Endothelial cell of umbilical vein (primary cell): ENCODE measurements around the gene IYD. TPM values are rescaled to one million over a fixed set of nuclear protein-coding genes. Genes with fewer than 3 reads are reported as not detected.

Experiments
- BruUV-seq: library from RNA; stranded (reverse); fragments of 400-500 nt; replicated peaks from 2 replicates; lab custom pipeline; 2021; lab: Mats Ljungman, UMichigan
- CTCF ChIA-PET: fragments of 300-600, 350-600 bp; sonication (Branson Sonifier 250); formaldehyde crosslinking; loops from one replicate; lab custom pipeline; 2021; ENCODE audit warnings: antibody characterized with exemption, inconsistent platforms; lab: Charles Lee
- POLR2A ChIA-PET: fragments of 300-600, 350-600 bp; sonication (Branson Sonifier 250); formaldehyde crosslinking; loops from one replicate; lab custom pipeline; 2021; ENCODE audit warnings: antibody characterized with exemption, inconsistent platforms; lab: Charles Lee
- DNase-seq: peaks from one replicate; pipeline ENCODE4 v3.0.0-alpha.2; 2011; ENCODE audit warnings: low read depth, low spot score
- FAIRE-seq: peaks from 2 replicates; lab custom pipeline; 2011; peaks lifted over from hg19 to GRCh38; lab: Jason Lieb, UNC
- H2AFZ ChIP-seq: 2 replicates; pipeline ENCODE4 v1.6.0; 2012; ENCODE audit warnings: low read depth, low read length, control low read depth, inconsistent platforms
- H3K27ac ChIP-seq: 2 replicates; pipeline ENCODE4 v1.5.1; 2011; ENCODE audit warnings: low read depth, mild to moderate bottlenecking, control low read depth, low read length, moderate library complexity; ENCODE audit not compliant: insufficient read depth
- H3K27me3 ChIP-seq, 2 experiments: 2 replicates each; pipeline versions ENCODE4 v1.6.0 to v1.6.1; 2011; ENCODE audit warnings: low read length in 2 of 2, mixed read lengths in 1 of 2; ENCODE audit not compliant: control insufficient read depth in 2 of 2, insufficient read depth in 2 of 2
- H3K36me3 ChIP-seq, 2 experiments: 2 replicates in 1 of 2; 3 replicates in 1 of 2; pipeline ENCODE4 v1.5.1; 2011; ENCODE audit warnings: low read length in 2 of 2, mild to moderate bottlenecking in 1 of 2, moderate library complexity in 1 of 2; ENCODE audit not compliant: control insufficient read depth in 2 of 2, insufficient read depth in 2 of 2; ENCODE audit errors: extremely low read depth in 1 of 2
- H3K4me1 ChIP-seq: 3 replicates; pipeline ENCODE4 v1.5.1; 2011; ENCODE audit warnings: mild to moderate bottlenecking, low read length; ENCODE audit not compliant: control insufficient read depth, insufficient read depth; ENCODE audit errors: extremely low read depth
- H3K4me2 ChIP-seq: 2 replicates; pipeline ENCODE4 v1.6.1; 2011; ENCODE audit warnings: low read length, control low read depth, mixed read lengths; ENCODE audit not compliant: insufficient read depth
- H3K4me3 ChIP-seq, 3 experiments: fragments of 200-600 bp in 1 of 3; sonication (generic), shearing (Covaris generic) in 1 of 3; replicated peaks in 1 of 3; 2 replicates each; pipeline ENCODE4 v1.5.1; 2011 to 2016; ENCODE audit warnings: control low read depth in 3 of 3, low read length in 3 of 3, mild to moderate bottlenecking in 2 of 3, inconsistent platforms in 1 of 3, low read depth in 1 of 3, moderate library complexity in 1 of 3; ENCODE audit not compliant: insufficient read depth in 1 of 3
- H3K79me2 ChIP-seq: 2 replicates; pipeline ENCODE4 v1.6.0; 2012; ENCODE audit warnings: low read length, inconsistent platforms; ENCODE audit not compliant: control insufficient read depth, insufficient read depth
- H3K9ac ChIP-seq: replicated peaks from 2 replicates; pipeline ENCODE3; 2011; ENCODE audit warnings: low read length, control low read depth; ENCODE audit not compliant: insufficient read depth; ENCODE audit errors: extremely low read depth
- H3K9me1 ChIP-seq: replicated peaks from 3 replicates; pipeline ENCODE4 v1.6.0; 2011; ENCODE audit warnings: mild to moderate bottlenecking, low read length; ENCODE audit not compliant: control insufficient read depth, insufficient read depth; ENCODE audit errors: extremely low read depth
- H3K9me3 ChIP-seq: replicated peaks from 2 replicates; pipeline ENCODE4 v1.5.1; 2012; ENCODE audit warnings: low read length, inconsistent platforms; ENCODE audit not compliant: control insufficient read depth, insufficient read depth
- H4K20me1 ChIP-seq: replicated peaks from 2 replicates; pipeline ENCODE3; 2011; ENCODE audit warnings: mild to moderate bottlenecking, low read length; ENCODE audit not compliant: control insufficient read depth, insufficient read depth; ENCODE audit errors: extremely low read depth
- CTCF ChIP-seq, 2 donors: IDR thresholded peaks; 1 replicate in 1 of 2; 2 replicates in 1 of 2; pipeline ENCODE4 v1.5.1; 2011; ENCODE audit warnings: low read length in 2 of 2, mild to moderate bottlenecking in 2 of 2, moderate library complexity in 2 of 2, control low read depth in 1 of 2, inconsistent platforms in 1 of 2, low read depth in 1 of 2; ENCODE audit not compliant: insufficient read depth in 1 of 2; ENCODE audit errors: extremely low read depth in 1 of 2
- EZH2 ChIP-seq: IDR thresholded peaks from 2 replicates; pipeline ENCODE4 v1.6.1; 2012; ENCODE audit warnings: borderline replicate concordance, low read depth, mild to moderate bottlenecking, moderate library complexity, low read length, inconsistent platforms; ENCODE audit not compliant: severe bottlenecking
- FOS ChIP-seq: IDR thresholded peaks from 2 replicates; pipeline ENCODE4 v1.6.1; 2011; ENCODE audit warnings: mild to moderate bottlenecking, low read length, moderate library complexity, borderline replicate concordance; ENCODE audit not compliant: insufficient read depth
- GATA2 ChIP-seq: IDR thresholded peaks from 2 replicates; pipeline ENCODE4 v1.7.0; 2011; ENCODE audit warnings: low read depth, mild to moderate bottlenecking, moderate library complexity, mixed read lengths, low read length; ENCODE audit not compliant: insufficient read length, insufficient read depth
- JUN ChIP-seq: IDR thresholded peaks from 2 replicates; pipeline ENCODE4 v1.6.1; 2011; ENCODE audit warnings: borderline replicate concordance, low read depth; ENCODE audit not compliant: insufficient read length, insufficient read depth
- MAX ChIP-seq: IDR thresholded peaks from 2 replicates; pipeline ENCODE4 v1.6.1; 2011; ENCODE audit not compliant: insufficient read depth, insufficient read length
- MYC ChIP-seq: IDR thresholded peaks from one replicate; pipeline ENCODE4 v1.6.1; 2011; ENCODE audit warnings: mild to moderate bottlenecking, low read depth, low read length
- POLR2A ChIP-seq: IDR thresholded peaks from 2 replicates; pipeline ENCODE4 v1.6.1; 2012; ENCODE audit warnings: low read depth, mild to moderate bottlenecking, control low read depth, low read length
- POLR2AphosphoS5 ChIP-seq: IDR thresholded peaks from 2 replicates; pipeline ENCODE4 v1.6.1; 2012; ENCODE audit warnings: low read depth, mild to moderate bottlenecking, control low read depth, low read length, moderate library complexity; ENCODE audit not compliant: insufficient read depth
- dilution Hi-C: fragments of 300-500 bp; cut with MboI; formaldehyde crosslinking; loops from one replicate; pipeline ENCODE4 v1.15.0; 2019; ENCODE audit warnings: low sequenced_read_pairs; ENCODE audit not compliant: extremely low pct_ligation_motif_present
- intact Hi-C: fragments of 100-400 bp; cut with micrococcal nuclease; formaldehyde crosslinking; loops from one replicate; pipeline ENCODE4 v1.10.0; 2022
- polyA plus RNA-seq, 4 experiments: library from polyadenylated mRNA; depleted of rRNA in 3 of 4; stranded (reverse) in 3 of 4; unstranded in 1 of 4; fragments of >200 nt; gene quantifications; 2 replicates each; pipeline versions ENCODE4 v1.2.1 to v1.2.3, GENCODE V29; 2011 to 2012; ENCODE audit warnings: missing spikeins in 1 of 4
- total RNA-seq: library from RNA; stranded (reverse); gene quantifications from 2 replicates; pipeline ENCODE4 v1.2.3, GENCODE V29; 2021

The IYD gene
- total and polyA plus RNA-seq, 2 donors (not counting 3 experiments of a cell fraction or from before 2014, with no cell fraction given): not detected

- Histone ChIP-seq H2AFZ (no peak overlapping the region), H3K79me2 (no peaks in the 10 kb centered on the region), H3K4me3 (no peak overlapping the region), H4K20me1 (no peaks in the 10 kb centered on the region), H3K9me3 (no peaks in the 10 kb centered on the region), H3K36me3 (no peaks in the 10 kb centered on the region), H3K27ac (no peak overlapping the region), H3K9ac (no peak overlapping the region), H3K4me1 (no peaks in the 10 kb centered on the region), H3K4me2 (no peak overlapping the region), H3K27me3 (peaks cover 0 to 4% of the 10 kb centered on the region in 2 experiments), H3K9me1 (no peaks in the 10 kb centered on the region)
- dilution Hi-C loops (no loop called here), intact Hi-C loops (no loop called here)
- DNase-seq (no peak), FAIRE-seq (no peak)
- POLR2A ChIA-PET: no interaction called here
- TF ChIP-seq EZH2 (no peak), JUN (no peak), POLR2A (no peak), MAX (no peak), GATA2 (no peak), FOS (no peak), MYC (no peak), CTCF (IDR thresholded peaks at IDR 0.05; ENCODE audit: extremely low read depth in 1 of 2, insufficient read depth in 1 of 2, low read depth in 1 of 2, low read length in 2 of 2) (no peak), POLR2AphosphoS5 (no peak)
- CTCF ChIA-PET: interaction anchor here (1.9 kb wide), 1 partner anchor 12 kb away, joined by 6 read pairs; no protein-coding TSS in a partner anchor
- no TSS peak for BruUV-seq
Measured at GRCh38 chr6:150430815-150431214, 62.0 kb downstream of the IYD start.
